ENCODE results near the gene EVC. TPM values are rescaled to one million over a fixed set of nuclear protein-coding genes. Genes with fewer than 3 reads are reported as not detected.
A peak's percentile ranks its signal among the peaks of the same experiment; 100 is the strongest.

Gene EVC
- total RNA-seq, 1 donor, result 58.2 TPM

GRCh38 chr4:5730436-5730835, 19.4 kb downstream of the EVC start:
- no peak overlapping the region for H3K4me3 ChIP-seq (ENCODE audit: low read depth, low read length)
- DNase-seq (ENCODE audit: low read depth), result no peak
- TF ChIP-seq CTCF (IDR thresholded peaks at IDR 0.05; ENCODE audit: insufficient read depth, low read length), result no peak

GRCh38 chr4:5730993-5731990, 20.3 kb downstream of the EVC start:
- no peak for DNase-seq (ENCODE audit: low read depth)
- TF ChIP-seq CTCF (IDR thresholded peaks at IDR 0.05; ENCODE audit: insufficient read depth, low read length), result no peak
- no peak overlapping the region for H3K4me3 ChIP-seq (ENCODE audit: low read depth, low read length)

- H3K4me3 ChIP-seq (ENCODE audit: low read depth, low read length), result no peak overlapping the region
- no peak for DNase-seq (ENCODE audit: low read depth)
- TF ChIP-seq CTCF (IDR thresholded peaks at IDR 0.05; ENCODE audit: insufficient read depth, low read length), result no peak
Observed at GRCh38 chr4:5732158-5732557, 21.2 kb downstream of the EVC start.

GRCh38 chr4:5734853-5735252, 23.9 kb downstream of the EVC start:
- no peak for TF ChIP-seq CTCF (IDR thresholded peaks at IDR 0.05; ENCODE audit: insufficient read depth, low read length)
- no peak overlapping the region for H3K4me3 ChIP-seq (ENCODE audit: low read depth, low read length)
- DNase-seq (ENCODE audit: low read depth), result peak; percentile 67

- no peak for DNase-seq (ENCODE audit: low read depth)
- H3K4me3 ChIP-seq (ENCODE audit: low read depth, low read length), result no peak overlapping the region
- TF ChIP-seq CTCF (IDR thresholded peaks at IDR 0.05; ENCODE audit: insufficient read depth, low read length), result no peak
Observed at GRCh38 chr4:5735463-5735862, 24.5 kb downstream of the EVC start.

GRCh38 chr4:5738061-5738460, 27.1 kb downstream of the EVC start:
- TF ChIP-seq CTCF (IDR thresholded peaks at IDR 0.05; ENCODE audit: insufficient read depth, low read length), result no peak
- no peak for DNase-seq (ENCODE audit: low read depth)
- no peak overlapping the region for H3K4me3 ChIP-seq (ENCODE audit: low read depth, low read length)
